IPS-15b (cell line): ENCODE results near the gene UBXN7.
"Not testable (repeated sequence)": the region's sequence is repeated elsewhere in the genome, so short reads cannot be mapped to it uniquely, and the experiment has no call there.

Experiments used
- H3K27me3 ChIP-seq: one replicate; pipeline ENCODE4 v1.6.1; 2013; ENCODE audit warnings: low read length; ENCODE audit not compliant: control insufficient read depth, insufficient read depth
- H3K36me3 ChIP-seq: one replicate; pipeline ENCODE4 v1.6.1; 2013; ENCODE audit warnings: low read length; ENCODE audit not compliant: control insufficient read depth, insufficient read depth
- H3K4me1 ChIP-seq: one replicate; pipeline ENCODE4 v1.6.1; 2013; ENCODE audit warnings: mild to moderate bottlenecking, low read length; ENCODE audit not compliant: control insufficient read depth, insufficient read depth
- H3K4me3 ChIP-seq: one replicate; pipeline ENCODE4 v1.5.1; 2013; ENCODE audit warnings: low read depth, low read length
- H3K9ac ChIP-seq: one replicate; pipeline ENCODE4 v1.6.1; 2013; ENCODE audit warnings: low read depth, mild to moderate bottlenecking, low read length
- H3K9me3 ChIP-seq: one replicate; pipeline ENCODE4 v1.6.1; 2013; ENCODE audit warnings: mild to moderate bottlenecking, low read length; ENCODE audit not compliant: control insufficient read depth, insufficient read depth

The UBXN7 gene

DNA sequence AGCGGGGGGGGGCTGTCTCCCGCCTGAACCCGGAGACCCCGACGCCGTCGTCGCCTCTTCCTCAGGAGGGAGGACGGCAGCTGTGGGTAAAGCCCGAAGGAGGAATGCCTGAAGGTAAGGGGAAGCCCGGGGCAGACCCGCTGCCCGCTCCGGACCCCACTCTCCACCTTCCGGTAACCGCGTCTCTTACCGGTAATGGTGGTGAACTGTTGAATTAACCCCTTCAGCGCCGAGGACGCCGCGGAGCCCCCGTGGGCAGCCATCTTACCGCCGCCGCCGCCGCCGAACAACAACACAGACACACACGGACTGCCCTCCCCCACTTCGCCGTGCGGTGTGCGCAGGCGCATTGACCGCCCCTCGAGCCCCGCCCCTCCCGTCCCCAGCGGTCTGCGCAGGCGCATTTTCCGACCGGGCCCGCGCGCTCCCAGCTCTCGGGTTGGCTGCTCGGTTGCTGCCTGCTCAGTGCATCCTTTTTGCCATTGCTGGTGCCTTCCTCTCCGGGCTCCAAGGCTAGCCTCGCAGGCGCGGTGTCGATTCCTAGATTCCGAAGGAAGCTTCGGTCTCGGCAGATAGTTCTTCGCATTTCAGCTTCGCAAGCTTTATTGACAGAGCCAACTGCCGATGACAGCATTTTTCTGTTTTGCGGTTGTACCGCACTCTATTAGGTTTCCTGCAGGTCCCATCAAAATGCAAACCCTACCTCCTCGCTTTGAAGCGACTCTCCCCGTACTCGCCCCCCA is at the start of gene UBXN7:
TSS of gene UBXN7 (minus strand) at position 291 of the 743 bp plus-strand sequence. CDS start at position 263, 28 bp downstream.
- H3K36me3 ChIP-seq: peaks cover 3% of the 10 kb centered on the region
- peak within 1 kb of the TSS; percentile 68 for H3K4me3 ChIP-seq
- no peaks in the 10 kb centered on the region for H3K9me3 ChIP-seq
- peak within 1 kb of the TSS; percentile 41 for H3K9ac ChIP-seq
- H3K4me1 ChIP-seq: peaks cover 3% of the 10 kb centered on the region
- no peaks in the 10 kb centered on the region for H3K27me3 ChIP-seq

GRCh38 chr3:196477678-196478077 is 45.5 kb upstream of the UBXN7 start:
- Histone ChIP-seq H3K9ac (no peak overlapping the region), H3K27me3 (no peaks in the 10 kb centered on the region), H3K36me3 (peaks cover 14% of the 10 kb centered on the region), H3K4me1 (no peaks in the 10 kb centered on the region), H3K4me3 (no peak overlapping the region), H3K9me3 (no peaks in the 10 kb centered on the region)

DNA sequence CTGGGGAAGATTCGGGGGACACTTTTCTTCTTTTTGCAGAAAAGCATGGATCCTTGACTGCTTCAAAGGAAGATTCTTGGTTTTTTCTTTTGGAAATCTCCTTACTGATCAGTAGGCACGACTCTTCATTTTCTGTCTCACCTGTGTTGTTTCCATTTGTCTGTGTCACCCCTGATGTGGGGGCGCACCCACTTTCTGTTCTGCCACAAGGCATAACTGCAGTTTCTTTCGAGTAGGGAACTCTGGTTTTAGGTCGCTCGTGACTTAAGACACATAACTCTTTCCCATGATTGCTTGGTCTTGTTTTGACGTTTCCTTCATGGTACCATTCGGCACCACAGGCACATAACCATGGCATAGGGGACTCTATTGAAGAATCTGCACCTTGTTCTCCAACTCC is 40.1 kb upstream of the UBXN7 start:
- Histone ChIP-seq H3K9ac (no peak overlapping the region), H3K4me3 (no peak overlapping the region), H3K9me3 (no peaks in the 10 kb centered on the region), H3K4me1 (no peaks in the 10 kb centered on the region), H3K36me3 (peaks cover 3% of the 10 kb centered on the region), H3K27me3 (no peaks in the 10 kb centered on the region)

DNA sequence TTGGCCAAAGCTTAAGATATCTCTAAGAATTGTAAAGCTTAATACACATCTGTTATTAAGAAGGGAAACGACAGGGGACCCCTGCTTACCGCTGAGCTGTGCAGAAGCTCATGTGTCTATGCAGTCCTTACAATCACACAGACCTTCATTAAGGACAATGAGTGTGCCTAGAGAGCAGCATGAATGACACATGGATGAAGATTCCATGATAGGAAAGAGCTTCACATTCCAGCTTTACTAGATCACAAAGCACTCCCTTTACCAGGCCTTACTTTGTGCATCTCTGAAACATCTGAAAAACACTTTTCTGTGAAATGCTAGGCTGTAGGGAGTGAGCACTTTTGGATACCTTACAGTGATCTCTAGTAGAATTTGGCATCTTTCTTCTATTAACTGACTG is 39.3 kb upstream of the UBXN7 start:
- Histone ChIP-seq H3K4me3 (no peak overlapping the region), H3K9ac (no peak overlapping the region), H3K9me3 (no peaks in the 10 kb centered on the region), H3K36me3 (peaks cover 3% of the 10 kb centered on the region), H3K4me1 (no peaks in the 10 kb centered on the region), H3K27me3 (no peaks in the 10 kb centered on the region)

DNA sequence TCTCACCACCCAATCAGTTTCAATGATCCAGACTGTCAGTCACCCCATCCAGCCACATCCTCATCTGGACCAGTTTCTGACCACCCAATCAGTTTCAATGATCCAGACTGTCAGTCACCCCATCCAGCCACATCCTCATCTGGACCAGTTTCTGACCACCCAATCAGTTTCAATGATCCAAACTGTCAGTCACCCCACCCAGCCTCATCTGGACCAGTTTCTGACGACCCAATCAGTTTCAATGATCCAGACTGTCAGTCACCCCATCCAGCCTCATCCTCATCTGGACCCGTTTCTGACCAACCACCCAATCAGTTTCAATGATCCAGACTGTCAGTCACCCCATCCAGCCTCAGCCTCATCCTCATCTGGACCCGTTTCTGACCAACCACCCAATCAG is 38.0 kb upstream of the UBXN7 start:
- not testable (repeated sequence) for H3K36me3 ChIP-seq, H3K9me3 ChIP-seq, H3K4me3 ChIP-seq, H3K27me3 ChIP-seq, H3K4me1 ChIP-seq, H3K9ac ChIP-seq

- no peaks in the 10 kb centered on the region for H3K27me3 ChIP-seq
- H3K4me3 ChIP-seq: no peak overlapping the region
- H3K36me3 ChIP-seq: no peaks in the 10 kb centered on the region
- H3K4me1 ChIP-seq: no peaks in the 10 kb centered on the region
- no peaks in the 10 kb centered on the region for H3K9me3 ChIP-seq
- no peak overlapping the region for H3K9ac ChIP-seq
These were observed 31.6 kb upstream of the UBXN7 start for GRCh38 chr3:196463804-196464203.

DNA sequence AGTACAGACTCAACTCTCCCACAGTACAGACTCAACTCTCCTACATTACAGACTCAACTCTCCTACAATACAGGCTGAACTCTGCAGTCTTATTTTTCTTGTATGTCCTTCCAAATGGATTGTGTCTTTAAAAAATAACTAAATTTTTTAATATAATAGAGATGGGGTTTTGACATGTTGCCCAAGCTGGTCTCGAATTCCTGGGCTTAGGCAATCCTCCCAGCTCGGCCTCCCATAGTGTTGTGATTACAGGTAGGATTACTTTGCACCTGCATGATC is 31.2 kb upstream of the UBXN7 start:
- Histone ChIP-seq H3K9me3 (no peaks in the 10 kb centered on the region), H3K4me3 (no peak overlapping the region), H3K9ac (no peak overlapping the region), H3K27me3 (no peaks in the 10 kb centered on the region), H3K36me3 (no peaks in the 10 kb centered on the region), H3K4me1 (no peaks in the 10 kb centered on the region)

DNA sequence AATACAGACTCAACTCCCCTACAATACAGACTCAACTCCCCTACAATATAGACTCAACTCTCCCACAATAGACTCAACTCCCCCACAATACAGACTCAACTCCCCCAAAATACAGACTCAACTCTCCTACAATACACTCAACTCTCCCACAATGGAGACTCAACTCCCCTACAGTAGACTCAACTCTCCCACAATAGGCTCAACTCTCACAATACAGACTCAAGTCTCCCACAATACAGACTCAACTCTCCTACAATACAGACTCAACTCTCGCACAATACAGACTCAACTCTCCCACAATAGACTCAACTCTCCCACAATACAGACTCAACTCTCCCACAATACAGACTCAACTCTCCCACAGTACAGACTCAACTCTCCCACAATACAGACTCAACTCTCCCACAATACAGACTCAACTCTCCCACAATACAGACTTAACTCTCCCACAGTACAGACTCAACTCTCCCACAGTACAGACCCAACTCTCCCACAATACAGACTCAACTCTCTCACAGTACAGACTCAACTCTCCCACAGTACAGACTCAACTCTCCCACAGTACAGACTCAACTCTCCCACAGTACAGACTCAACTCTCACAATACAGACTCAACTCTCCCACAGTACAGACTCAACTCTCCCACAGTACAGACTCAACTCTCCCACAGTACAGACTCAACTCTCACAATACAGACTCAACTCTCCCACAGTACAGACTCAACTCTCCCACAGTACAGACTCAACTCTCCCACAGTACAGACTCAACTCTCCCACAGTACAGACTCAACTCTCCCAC is 30.7 kb upstream of the UBXN7 start:
- H3K27me3 ChIP-seq, H3K36me3 ChIP-seq, H3K9me3 ChIP-seq: not testable (repeated sequence)

GRCh38 chr3:196458063-196458462 is 25.8 kb upstream of the UBXN7 start:
- Histone ChIP-seq H3K9me3 (no peaks in the 10 kb centered on the region), H3K27me3 (no peaks in the 10 kb centered on the region), H3K9ac (no peak overlapping the region), H3K36me3 (no peaks in the 10 kb centered on the region), H3K4me1 (no peaks in the 10 kb centered on the region), H3K4me3 (no peak overlapping the region)

More for the DNA sequence above, 30.7 kb upstream of the UBXN7 start:
- not testable (repeated sequence) for H3K9ac ChIP-seq, H3K4me3 ChIP-seq, H3K4me1 ChIP-seq

DNA sequence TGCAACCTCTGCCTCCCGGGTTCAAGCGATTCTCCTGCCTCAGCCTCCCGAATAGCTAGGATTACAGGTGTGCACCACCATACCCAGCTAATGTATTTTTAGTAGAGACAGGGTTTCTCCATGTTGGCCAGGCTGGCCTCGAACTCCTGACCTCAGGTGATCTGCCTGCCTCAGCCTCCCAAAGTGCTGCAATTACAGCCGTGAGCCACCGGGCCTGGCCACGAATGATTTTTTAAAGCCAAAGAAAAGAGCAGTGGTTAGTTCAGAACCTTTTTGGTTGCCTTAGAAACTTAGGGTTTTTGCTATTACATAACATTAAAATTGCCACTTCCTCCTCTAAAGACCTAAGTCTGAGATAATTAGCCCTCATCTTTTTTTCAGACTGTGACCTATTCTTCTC is 25.2 kb upstream of the UBXN7 start:
- H3K27me3 ChIP-seq, H3K4me3 ChIP-seq, H3K36me3 ChIP-seq, H3K9me3 ChIP-seq, H3K9ac ChIP-seq, H3K4me1 ChIP-seq: not testable (repeated sequence)

DNA sequence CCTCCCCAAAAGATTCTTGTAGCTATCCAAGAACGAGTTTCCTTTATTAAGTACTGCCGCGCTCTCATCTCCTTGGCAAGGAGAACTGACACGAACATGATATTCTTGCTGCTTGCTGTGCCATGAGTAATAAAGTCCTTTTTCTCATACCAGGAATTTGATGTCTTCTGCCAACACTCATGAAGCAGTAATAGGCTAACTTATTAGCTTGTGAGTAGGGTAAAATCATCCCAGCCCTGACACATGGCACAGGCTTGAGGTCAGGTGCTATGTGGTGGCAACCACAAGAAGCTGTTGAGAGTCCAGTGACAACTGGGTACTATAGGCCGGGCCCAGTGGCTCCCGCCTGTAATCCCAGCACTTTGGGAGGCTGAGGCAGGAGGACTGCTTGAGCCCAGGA is 22.7 kb upstream of the UBXN7 start:
- Histone ChIP-seq H3K4me3 (no peak overlapping the region), H3K27me3 (no peaks in the 10 kb centered on the region), H3K9ac (no peak overlapping the region), H3K4me1 (no peaks in the 10 kb centered on the region), H3K36me3 (no peaks in the 10 kb centered on the region), H3K9me3 (no peaks in the 10 kb centered on the region)

- H3K36me3 ChIP-seq, H3K27me3 ChIP-seq, H3K9ac ChIP-seq, H3K9me3 ChIP-seq, H3K4me3 ChIP-seq, H3K4me1 ChIP-seq: not testable (repeated sequence)
These were observed 13.2 kb upstream of the UBXN7 start for GRCh38 chr3:196445391-196445790.
